ENCODE measurements around the gene NXPH1. TPM values are rescaled to one million over a fixed set of nuclear protein-coding genes. Genes with fewer than 3 reads are reported as not detected.

The NXPH1 gene
- total RNA-seq, 1 donor = not detected

GRCh38 chr7:8430643-8431042 lies 2.8 kb upstream of the NXPH1 start:
- H3K4me3 ChIP-seq (ENCODE audit: insufficient read depth, low read length) = no peak overlapping the region
- no peaks in the 10 kb centered on the region for H3K9me3 ChIP-seq (ENCODE audit: low read depth, low read length)
- no peak overlapping the region for H2AFZ ChIP-seq (ENCODE audit: low read length)
- DNase-seq (ENCODE audit: insufficient read length, low spot score, missing footprints) = no peak
- H3K27me3 ChIP-seq (ENCODE audit: insufficient read depth, low read length) = peaks cover 25% of the 10 kb centered on the region
- H3K4me1 ChIP-seq (ENCODE audit: insufficient read depth, low read length) = no peaks in the 10 kb centered on the region
- no peak overlapping the region for H3K27ac ChIP-seq (ENCODE audit: low read depth, low read length)
- no peaks in the 10 kb centered on the region for H4K20me1 ChIP-seq (ENCODE audit: insufficient read depth, low read length)
- H3K36me3 ChIP-seq (ENCODE audit: insufficient read depth, low read length) = no peaks in the 10 kb centered on the region
- H3K4me2 ChIP-seq (ENCODE audit: insufficient read depth, low read length) = no peak overlapping the region
- no peaks in the 10 kb centered on the region for H3K79me2 ChIP-seq (ENCODE audit: insufficient read depth, low read length)
- no peak for TF ChIP-seq CTCF (IDR thresholded peaks at IDR 0.05; ENCODE audit: extremely low read depth, low read depth, low read length)

GRCh38 chr7:8434290-8435002 lies 1.0 kb downstream of the NXPH1 start:
- Histone ChIP-seq H2AFZ (ENCODE audit: low read length) (no peak overlapping the region), H3K4me1 (ENCODE audit: insufficient read depth, low read length) (no peaks in the 10 kb centered on the region), H3K4me3 (ENCODE audit: insufficient read depth, low read length) (no peak overlapping the region), H3K36me3 (ENCODE audit: insufficient read depth, low read length) (no peaks in the 10 kb centered on the region), H3K4me2 (ENCODE audit: insufficient read depth, low read length) (no peak overlapping the region), H3K9me3 (ENCODE audit: low read depth, low read length) (no peaks in the 10 kb centered on the region), H3K27me3 (ENCODE audit: insufficient read depth, low read length) (peaks cover 40% of the 10 kb centered on the region), H4K20me1 (ENCODE audit: insufficient read depth, low read length) (no peaks in the 10 kb centered on the region), H3K79me2 (ENCODE audit: insufficient read depth, low read length) (no peaks in the 10 kb centered on the region), H3K27ac (ENCODE audit: low read depth, low read length) (no peak overlapping the region)
- no peak for DNase-seq (ENCODE audit: insufficient read length, low spot score, missing footprints)
- TF ChIP-seq CTCF (IDR thresholded peaks at IDR 0.05; ENCODE audit: extremely low read depth, low read depth, low read length) = no peak

GRCh38 chr7:8435095-8435494 lies 1.7 kb downstream of the NXPH1 start:
- Histone ChIP-seq H3K27ac (ENCODE audit: low read depth, low read length) (no peak overlapping the region), H3K4me3 (ENCODE audit: insufficient read depth, low read length) (no peak overlapping the region), H3K9me3 (ENCODE audit: low read depth, low read length) (no peaks in the 10 kb centered on the region), H3K79me2 (ENCODE audit: insufficient read depth, low read length) (no peaks in the 10 kb centered on the region), H3K4me2 (ENCODE audit: insufficient read depth, low read length) (no peak overlapping the region), H3K36me3 (ENCODE audit: insufficient read depth, low read length) (no peaks in the 10 kb centered on the region), H3K27me3 (ENCODE audit: insufficient read depth, low read length) (peaks cover 40% of the 10 kb centered on the region), H4K20me1 (ENCODE audit: insufficient read depth, low read length) (no peaks in the 10 kb centered on the region), H2AFZ (ENCODE audit: low read length) (no peak overlapping the region), H3K4me1 (ENCODE audit: insufficient read depth, low read length) (no peaks in the 10 kb centered on the region)
- no peak for TF ChIP-seq CTCF (IDR thresholded peaks at IDR 0.05; ENCODE audit: extremely low read depth, low read depth, low read length)
- DNase-seq (ENCODE audit: insufficient read length, low spot score, missing footprints) = no peak

GRCh38 chr7:8435590-8436545 lies 2.5 kb downstream of the NXPH1 start:
- Histone ChIP-seq H3K4me2 (ENCODE audit: insufficient read depth, low read length) (no peak overlapping the region), H3K4me3 (ENCODE audit: insufficient read depth, low read length) (no peak overlapping the region), H3K9me3 (ENCODE audit: low read depth, low read length) (no peaks in the 10 kb centered on the region), H3K36me3 (ENCODE audit: insufficient read depth, low read length) (no peaks in the 10 kb centered on the region), H3K27ac (ENCODE audit: low read depth, low read length) (no peak overlapping the region), H3K27me3 (ENCODE audit: insufficient read depth, low read length) (peaks cover 40% of the 10 kb centered on the region), H2AFZ (ENCODE audit: low read length) (no peak overlapping the region), H3K4me1 (ENCODE audit: insufficient read depth, low read length) (no peaks in the 10 kb centered on the region), H4K20me1 (ENCODE audit: insufficient read depth, low read length) (no peaks in the 10 kb centered on the region), H3K79me2 (ENCODE audit: insufficient read depth, low read length) (no peaks in the 10 kb centered on the region)
- no peak for DNase-seq (ENCODE audit: insufficient read length, low spot score, missing footprints)
- TF ChIP-seq CTCF (IDR thresholded peaks at IDR 0.05; ENCODE audit: extremely low read depth, low read depth, low read length) = no peak

Measured in osteoblast (primary cell).